Measurements from ENCODE around the gene MAP2K3.

DNA sequence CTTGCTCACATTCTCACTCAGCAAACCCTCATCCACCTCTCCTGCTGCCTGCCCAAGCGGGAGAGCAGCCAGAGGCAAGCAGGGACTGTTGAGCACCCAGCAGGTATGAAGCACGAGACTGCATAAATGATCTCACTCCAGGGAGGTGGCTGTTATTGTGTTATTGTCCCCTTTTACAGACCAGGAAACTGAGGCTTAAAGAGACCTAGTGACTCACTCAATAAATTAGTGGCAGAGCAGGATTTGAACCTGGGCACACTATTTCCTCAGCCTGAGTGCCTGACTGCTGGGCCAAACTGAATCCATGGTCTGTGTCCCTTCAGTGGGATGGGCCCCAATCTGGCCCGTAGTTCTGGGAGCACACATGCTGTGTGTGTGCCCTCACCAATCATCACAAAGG is 12.3 kb upstream of the MAP2K3 start:
- no peak for TF ChIP-seq EZH2 (IDR thresholded peaks at IDR 0.05; ENCODE audit: low read length, missing control alignments)
- TF ChIP-seq, protein P1, sequence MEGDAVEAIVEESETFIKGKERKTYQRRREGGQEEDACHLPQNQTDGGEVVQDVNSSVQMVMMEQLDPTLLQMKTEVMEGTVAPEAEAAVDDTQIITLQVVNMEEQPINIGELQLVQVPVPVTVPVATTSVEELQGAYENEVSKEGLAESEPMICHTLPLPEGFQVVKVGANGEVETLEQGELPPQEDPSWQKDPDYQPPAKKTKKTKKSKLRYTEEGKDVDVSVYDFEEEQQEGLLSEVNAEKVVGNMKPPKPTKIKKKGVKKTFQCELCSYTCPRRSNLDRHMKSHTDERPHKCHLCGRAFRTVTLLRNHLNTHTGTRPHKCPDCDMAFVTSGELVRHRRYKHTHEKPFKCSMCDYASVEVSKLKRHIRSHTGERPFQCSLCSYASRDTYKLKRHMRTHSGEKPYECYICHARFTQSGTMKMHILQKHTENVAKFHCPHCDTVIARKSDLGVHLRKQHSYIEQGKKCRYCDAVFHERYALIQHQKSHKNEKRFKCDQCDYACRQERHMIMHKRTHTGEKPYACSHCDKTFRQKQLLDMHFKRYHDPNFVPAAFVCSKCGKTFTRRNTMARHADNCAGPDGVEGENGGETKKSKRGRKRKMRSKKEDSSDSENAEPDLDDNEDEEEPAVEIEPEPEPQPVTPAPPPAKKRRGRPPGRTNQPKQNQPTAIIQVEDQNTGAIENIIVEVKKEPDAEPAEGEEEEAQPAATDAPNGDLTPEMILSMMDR (conservative IDR thresholded peaks at IDR 0.05 in 1 of 2, IDR thresholded peaks at IDR 0.05 in 1 of 2; ENCODE audit: low read depth in 1 of 2, low read length in 2 of 2): no peak
